ENCODE data around the gene VSTM4. TPM values are rescaled to one million over a fixed set of nuclear protein-coding genes. Genes with fewer than 3 reads are reported as not detected.

The VSTM4 gene
- total RNA-seq, 4 donors from 2014 or later, result 10.0 to 21.4 (median 12.6) TPM

DNA sequence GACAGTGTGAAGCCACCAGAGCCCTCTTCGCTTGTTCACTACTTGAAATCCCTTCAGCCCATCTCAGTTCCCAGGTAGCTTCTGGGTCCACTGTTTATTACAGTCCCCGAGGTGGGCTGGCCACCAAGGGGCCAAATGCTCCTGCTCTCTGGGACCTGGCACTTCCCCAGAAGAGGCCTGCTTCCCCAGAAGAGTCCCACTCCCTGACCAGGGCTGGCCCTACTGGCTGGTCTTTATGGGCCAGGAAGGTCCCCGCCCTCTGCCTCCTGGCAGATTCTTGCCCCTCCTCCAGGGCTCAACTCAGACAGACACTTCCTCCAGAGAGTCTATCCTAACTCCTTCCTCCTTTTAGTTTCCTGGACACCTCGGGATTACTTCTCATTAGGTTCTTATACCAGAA, 105.0 kb downstream of the VSTM4 start:
- no peaks in the 10 kb centered on the region for H3K36me3 ChIP-seq
- H3K4me1 ChIP-seq, result peaks cover 11 to 25% (median 14%) of the 10 kb centered on the region in 4 donors
- no peak for DNase-seq (ENCODE audit: extremely low spot score)
- H3K27ac ChIP-seq (replicated peaks in 1 of 4), result no peak overlapping the region
- intact Hi-C loops (cut with DNase I), result no loop called here
- WGBS, result 65% methylated on average over 3 of the region's 4 CpGs
- no peak overlapping the region for H3K4me3 ChIP-seq
- TF ChIP-seq, protein P1, sequence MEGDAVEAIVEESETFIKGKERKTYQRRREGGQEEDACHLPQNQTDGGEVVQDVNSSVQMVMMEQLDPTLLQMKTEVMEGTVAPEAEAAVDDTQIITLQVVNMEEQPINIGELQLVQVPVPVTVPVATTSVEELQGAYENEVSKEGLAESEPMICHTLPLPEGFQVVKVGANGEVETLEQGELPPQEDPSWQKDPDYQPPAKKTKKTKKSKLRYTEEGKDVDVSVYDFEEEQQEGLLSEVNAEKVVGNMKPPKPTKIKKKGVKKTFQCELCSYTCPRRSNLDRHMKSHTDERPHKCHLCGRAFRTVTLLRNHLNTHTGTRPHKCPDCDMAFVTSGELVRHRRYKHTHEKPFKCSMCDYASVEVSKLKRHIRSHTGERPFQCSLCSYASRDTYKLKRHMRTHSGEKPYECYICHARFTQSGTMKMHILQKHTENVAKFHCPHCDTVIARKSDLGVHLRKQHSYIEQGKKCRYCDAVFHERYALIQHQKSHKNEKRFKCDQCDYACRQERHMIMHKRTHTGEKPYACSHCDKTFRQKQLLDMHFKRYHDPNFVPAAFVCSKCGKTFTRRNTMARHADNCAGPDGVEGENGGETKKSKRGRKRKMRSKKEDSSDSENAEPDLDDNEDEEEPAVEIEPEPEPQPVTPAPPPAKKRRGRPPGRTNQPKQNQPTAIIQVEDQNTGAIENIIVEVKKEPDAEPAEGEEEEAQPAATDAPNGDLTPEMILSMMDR (IDR thresholded peaks at IDR 0.05), result no peak
- TF ChIP-seq POLR2AphosphoS5 (IDR thresholded peaks at IDR 0.05), result no peak
- no peak for TF ChIP-seq EP300 (IDR thresholded peaks at IDR 0.05)
- TF ChIP-seq POLR2A (IDR thresholded peaks at IDR 0.05; ENCODE audit: low read depth), result no peak
- peaks cover 0 to 4% (median 0%) of the 10 kb centered on the region in 4 donors for H3K27me3 ChIP-seq
- H3K9me3 ChIP-seq, result no peaks in the 10 kb centered on the region

DNA sequence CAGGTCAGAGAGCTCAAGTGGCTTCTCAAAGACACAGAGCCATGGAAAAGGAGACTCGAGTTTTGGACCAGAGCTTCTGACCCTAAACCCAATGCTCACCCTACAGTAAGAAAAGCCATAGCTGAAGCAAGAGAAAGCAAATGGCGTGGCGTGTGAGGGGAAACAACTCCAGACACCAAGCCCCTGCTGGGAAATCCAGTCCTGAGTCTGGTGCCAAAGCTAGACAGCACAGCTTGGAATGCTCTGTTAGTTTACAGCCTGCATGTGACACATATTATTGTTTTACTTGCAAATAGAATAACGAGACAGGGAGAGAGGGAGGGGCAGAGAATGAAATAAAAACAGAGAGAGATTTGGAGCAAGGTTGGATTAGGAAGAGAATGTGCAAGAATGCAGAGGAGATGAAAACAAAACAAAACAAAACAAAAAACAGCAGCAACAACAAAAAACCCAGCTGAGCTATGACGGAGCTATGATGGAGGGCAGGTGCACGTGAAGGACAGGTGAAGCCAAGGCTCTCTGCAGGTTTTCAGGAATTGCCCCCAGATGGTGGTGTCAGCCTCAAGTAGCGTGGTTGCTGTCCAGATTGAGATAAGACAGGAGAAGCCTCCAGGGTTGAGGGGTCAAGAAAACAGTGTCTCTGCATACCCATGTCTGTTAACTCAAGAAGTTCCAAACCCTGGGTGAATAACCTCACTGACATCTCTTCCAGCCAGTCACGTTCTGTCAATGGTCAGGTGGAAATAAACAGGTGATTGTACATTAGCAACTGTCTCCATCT, 105.9 kb downstream of the VSTM4 start:
- Histone ChIP-seq H3K27me3 (peaks cover 0 to 4% (median 0%) of the 10 kb centered on the region in 4 donors), H3K36me3 (no peaks in the 10 kb centered on the region), H3K4me1 (peaks cover 7 to 25% (median 14%) of the 10 kb centered on the region in 4 donors), H3K27ac (replicated peaks in 1 of 4) (no peak overlapping the region), H3K4me3 (no peak overlapping the region), H3K9me3 (no peaks in the 10 kb centered on the region)
- intact Hi-C loops (cut with DNase I), result no loop called here
- TF ChIP-seq, protein P1 (IDR thresholded peaks at IDR 0.05), result no peak
- TF ChIP-seq POLR2A (IDR thresholded peaks at IDR 0.05; ENCODE audit: low read depth) (no peak), EP300 (IDR thresholded peaks at IDR 0.05) (no peak)
- no peak for DNase-seq (ENCODE audit: extremely low spot score)
- 49% methylated on average over 8 of the region's 8 CpGs for WGBS

DNA sequence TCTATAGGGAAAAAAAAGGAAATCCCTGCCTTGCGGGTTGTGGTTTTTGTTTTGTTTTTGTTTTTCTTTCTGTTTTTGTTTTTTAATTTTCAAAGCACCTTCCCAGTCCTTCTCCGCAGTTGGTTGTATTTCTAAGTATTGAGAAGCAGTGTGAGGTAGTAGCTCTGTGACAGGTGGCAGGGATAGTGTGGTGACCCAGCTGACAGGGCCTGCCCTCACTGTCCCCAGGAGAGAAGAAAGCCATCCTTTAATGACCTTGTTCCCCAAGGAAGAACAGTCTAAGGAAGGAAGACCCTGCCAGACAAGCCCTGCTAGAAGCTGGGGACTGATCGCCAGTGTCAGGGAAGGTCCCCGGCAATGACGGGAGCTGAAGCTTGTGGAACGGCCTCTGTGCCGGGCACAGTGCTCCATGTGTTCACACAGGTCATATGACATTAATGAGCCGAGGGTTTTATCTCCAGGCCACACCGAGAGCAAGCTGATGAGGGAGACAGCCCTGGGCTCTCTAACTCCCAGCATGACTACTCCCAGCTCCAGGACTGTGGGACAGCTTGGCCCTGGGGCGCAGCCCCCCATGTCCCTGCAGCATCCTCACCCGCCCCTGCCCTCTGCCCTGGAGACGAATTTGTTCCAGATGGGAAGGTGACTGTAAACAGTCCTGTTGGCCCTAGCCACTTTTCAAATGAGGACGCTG, 106.7 kb downstream of the VSTM4 start:
- DNase-seq (ENCODE audit: extremely low spot score), result no peak
- WGBS, result 72% methylated on average over 11 of the region's 13 CpGs
- Histone ChIP-seq H3K9me3 (no peaks in the 10 kb centered on the region), H3K4me1 (peaks cover 7 to 25% (median 13%) of the 10 kb centered on the region in 4 donors), H3K27me3 (peaks cover 0 to 4% (median 0%) of the 10 kb centered on the region in 4 donors), H3K27ac (replicated peaks in 1 of 4) (no peak overlapping the region), H3K36me3 (no peaks in the 10 kb centered on the region), H3K4me3 (no peak overlapping the region)
- intact Hi-C loops (cut with DNase I), result no loop called here
- TF ChIP-seq POLR2AphosphoS5 (IDR thresholded peaks at IDR 0.05) (no peak), POLR2A (IDR thresholded peaks at IDR 0.05; ENCODE audit: low read depth) (no peak)
- TF ChIP-seq, protein P1 (IDR thresholded peaks at IDR 0.05), result no peak

DNA sequence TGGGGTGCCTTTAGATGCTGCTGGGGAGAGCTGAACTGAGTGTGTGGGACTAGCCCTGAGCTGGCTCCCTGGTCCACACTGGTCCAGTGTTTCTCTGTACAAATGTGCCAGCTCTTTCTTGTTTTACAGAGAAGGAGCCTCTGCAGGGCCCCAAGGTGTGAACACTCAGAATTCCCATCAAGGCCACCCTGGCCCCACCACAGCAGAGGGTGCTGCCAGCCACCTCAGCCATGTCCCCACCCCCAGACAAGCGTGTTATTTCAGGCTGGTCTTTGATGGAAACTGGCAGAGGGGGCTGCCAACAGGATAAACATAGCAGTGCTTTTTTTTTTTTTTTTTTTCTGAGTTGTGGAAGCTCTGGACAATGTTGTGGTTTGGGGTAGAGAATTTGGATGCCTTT, 107.2 kb downstream of the VSTM4 start:
- TF ChIP-seq POLR2AphosphoS5 (IDR thresholded peaks at IDR 0.05) (no peak), EP300 (IDR thresholded peaks at IDR 0.05) (no peak), POLR2A (IDR thresholded peaks at IDR 0.05; ENCODE audit: low read depth) (no peak)
- TF ChIP-seq, protein P1 (IDR thresholded peaks at IDR 0.05), result no peak
- 33% methylated on average over 1 of the region's 1 CpG for WGBS
- H3K9me3 ChIP-seq, result no peaks in the 10 kb centered on the region
- no peaks in the 10 kb centered on the region for H3K36me3 ChIP-seq
- no peak for DNase-seq (ENCODE audit: extremely low spot score)
- peaks cover 0 to 4% (median 0%) of the 10 kb centered on the region in 4 donors for H3K27me3 ChIP-seq
- no peak overlapping the region for H3K27ac ChIP-seq (replicated peaks in 1 of 4)
- H3K4me1 ChIP-seq, result peaks cover 6 to 25% (median 12%) of the 10 kb centered on the region in 4 donors
- intact Hi-C loops (cut with DNase I), result no loop called here
- H3K4me3 ChIP-seq, result no peak overlapping the region
